ENCODE results near the gene MTF2.

GRCh38 chr1:93093332-93094006 lies 14.4 kb downstream of the MTF2 start:
- no peak for TF ChIP-seq EZH2phosphoT487 (IDR thresholded peaks at IDR 0.05; ENCODE audit: insufficient read depth, low read depth)
- no peak for TF ChIP-seq EZH2 (IDR thresholded peaks at IDR 0.05; ENCODE audit: insufficient read depth, poor library complexity, severe bottlenecking)

Measured in GM23248 (cell line).